Thyroid gland (tissue), 4 donors: ENCODE results near the gene KLHDC10. TPM values are rescaled to one million over a fixed set of nuclear protein-coding genes. Genes with fewer than 3 reads are reported as not detected.
"Not testable (repeated sequence)": the region's sequence is repeated elsewhere in the genome, so short reads cannot be mapped to it uniquely, and the experiment has no call there.

Experiments used
- DNase-seq, 2 donors: peaks; one replicate each; pipeline ENCODE4 v3.0.0-alpha.2; 2019
- H3K27ac ChIP-seq, 3 donors: fragments of 200-600 bp; sonication (generic); 1 replicate in 2 of 3; 2 replicates in 1 of 3; pipeline ENCODE4 v1.5.1; 2016 to 2019; ENCODE audit warnings: mild to moderate bottlenecking in 1 of 3, moderate library complexity in 1 of 3
- H3K27me3 ChIP-seq: fragments of 200-600 bp; sonication (generic); one replicate; pipeline ENCODE4 v1.5.1; 2019
- H3K36me3 ChIP-seq, 2 donors: fragments of 200-600 bp; sonication (generic); one replicate each; pipeline ENCODE4 v1.5.1; 2016 to 2019
- H3K4me1 ChIP-seq, 2 donors: fragments of 200-600 bp; sonication (generic); one replicate each; pipeline ENCODE4 v1.5.1; 2017 to 2019
- H3K4me3 ChIP-seq, 3 donors: fragments of 200-600 bp; sonication (generic); replicated peaks in 1 of 3; 1 replicate in 2 of 3; 2 replicates in 1 of 3; pipeline ENCODE4 v1.5.1; 2016; ENCODE audit warnings: mild to moderate bottlenecking in 1 of 3
- H3K9me3 ChIP-seq: fragments of 200-600 bp; sonication (generic); one replicate; pipeline ENCODE4 v1.5.1; 2017
- POLR2A ChIP-seq, 2 donors: fragments of 450-650 bp; IDR thresholded peaks; one replicate each; pipeline ENCODE4 v1.6.1; 2017; ENCODE audit warnings: antibody characterized with exemption in 2 of 2, mild to moderate bottlenecking in 2 of 2, moderate library complexity in 1 of 2
- WGBS, 2 donors: methylation state at CpG; one replicate each; pipeline ENCODE4 v1.1.5; 2017; 5-methylcytosine and 5-hydroxymethylcytosine counted together
- intact Hi-C: fragments of 100-400 bp; cut with DNase I; formaldehyde crosslinking; loops from one replicate; pipeline ENCODE4 v1.15.1; 2023
- total RNA-seq, 4 donors: library from RNA; depleted of rRNA; stranded (reverse); fragments of >200 nt; gene quantifications; one replicate each; pipeline ENCODE4 v1.2.3, GENCODE V29; 2016
- TF ChIP-seq, protein P1 (sequence below), 6 experiments: fragments of 200-600 bp in 3 of 6; fragments of 450-650 bp in 3 of 6; sonication (generic) in 3 of 6; IDR thresholded peaks; one replicate each; pipeline ENCODE4 v1.5.1; 2016 to 2019; ENCODE audit warnings: antibody characterized with exemption in 6 of 6, mild to moderate bottlenecking in 2 of 6, inconsistent platforms in 1 of 6, moderate library complexity in 1 of 6

KLHDC10 gene
- total RNA-seq, 4 donors from 2014 or later, result 27.4 to 41.6 (median 30.8) TPM

GRCh38 chr7:130114776-130115175, 44.4 kb downstream of the KLHDC10 start:
- intact Hi-C loops, result no loop called here
- H3K27ac ChIP-seq, result no peak overlapping the region
- no peaks in the 10 kb centered on the region for H3K9me3 ChIP-seq
- no peaks in the 10 kb centered on the region for H3K36me3 ChIP-seq
- 95 to 97% methylated on average over 2 of the region's 2 CpGs for WGBS, 2 donors
- no peaks in the 10 kb centered on the region for H3K27me3 ChIP-seq
- no peaks in the 10 kb centered on the region for H3K4me1 ChIP-seq
- TF ChIP-seq, protein P1, sequence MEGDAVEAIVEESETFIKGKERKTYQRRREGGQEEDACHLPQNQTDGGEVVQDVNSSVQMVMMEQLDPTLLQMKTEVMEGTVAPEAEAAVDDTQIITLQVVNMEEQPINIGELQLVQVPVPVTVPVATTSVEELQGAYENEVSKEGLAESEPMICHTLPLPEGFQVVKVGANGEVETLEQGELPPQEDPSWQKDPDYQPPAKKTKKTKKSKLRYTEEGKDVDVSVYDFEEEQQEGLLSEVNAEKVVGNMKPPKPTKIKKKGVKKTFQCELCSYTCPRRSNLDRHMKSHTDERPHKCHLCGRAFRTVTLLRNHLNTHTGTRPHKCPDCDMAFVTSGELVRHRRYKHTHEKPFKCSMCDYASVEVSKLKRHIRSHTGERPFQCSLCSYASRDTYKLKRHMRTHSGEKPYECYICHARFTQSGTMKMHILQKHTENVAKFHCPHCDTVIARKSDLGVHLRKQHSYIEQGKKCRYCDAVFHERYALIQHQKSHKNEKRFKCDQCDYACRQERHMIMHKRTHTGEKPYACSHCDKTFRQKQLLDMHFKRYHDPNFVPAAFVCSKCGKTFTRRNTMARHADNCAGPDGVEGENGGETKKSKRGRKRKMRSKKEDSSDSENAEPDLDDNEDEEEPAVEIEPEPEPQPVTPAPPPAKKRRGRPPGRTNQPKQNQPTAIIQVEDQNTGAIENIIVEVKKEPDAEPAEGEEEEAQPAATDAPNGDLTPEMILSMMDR (IDR thresholded peaks at IDR 0.05), result no peak
- no peak for TF ChIP-seq POLR2A (IDR thresholded peaks at IDR 0.05)
- H3K4me3 ChIP-seq, result no peak overlapping the region
- no peak for DNase-seq

GRCh38 chr7:130118294-130118693, 48.0 kb downstream of the KLHDC10 start:
- intact Hi-C loops, result no loop called here
- WGBS, 2 donors, result 82% methylated on average over 5 of the region's 5 CpGs
- DNase-seq, result no peak
- Histone ChIP-seq H3K27me3 (no peaks in the 10 kb centered on the region), H3K27ac (no peak overlapping the region), H3K4me1 (no peaks in the 10 kb centered on the region), H3K4me3 (no peak overlapping the region), H3K36me3 (peaks cover 0 to 6% of the 10 kb centered on the region in 2 donors), H3K9me3 (no peaks in the 10 kb centered on the region)
- TF ChIP-seq, protein P1 (IDR thresholded peaks at IDR 0.05), result no peak
- TF ChIP-seq POLR2A (IDR thresholded peaks at IDR 0.05), result no peak

- Histone ChIP-seq H3K4me1 (no peaks in the 10 kb centered on the region), H3K36me3 (peaks cover 0 to 6% of the 10 kb centered on the region in 2 donors), H3K27me3 (no peaks in the 10 kb centered on the region), H3K27ac (no peak overlapping the region), H3K4me3 (no peak overlapping the region), H3K9me3 (no peaks in the 10 kb centered on the region)
- no peak for TF ChIP-seq POLR2A (IDR thresholded peaks at IDR 0.05)
- TF ChIP-seq, protein P1 (IDR thresholded peaks at IDR 0.05), result no peak
- WGBS, 2 donors, result 97 to 100% methylated on average over 4 of the region's 4 CpGs
- DNase-seq, result no peak
- intact Hi-C loops, result no loop called here
Measured at GRCh38 chr7:130118801-130119200, 48.5 kb downstream of the KLHDC10 start.

GRCh38 chr7:130123501-130123900, 53.2 kb downstream of the KLHDC10 start:
- no peak overlapping the region for H3K4me3 ChIP-seq
- intact Hi-C loops, result no loop called here
- no peak for DNase-seq
- TF ChIP-seq, protein P1 (IDR thresholded peaks at IDR 0.05), result no peak
- TF ChIP-seq POLR2A (IDR thresholded peaks at IDR 0.05), result no peak
- H3K27ac ChIP-seq, result no peak overlapping the region
- H3K4me1 ChIP-seq, result peaks cover 4% of the 10 kb centered on the region in 2 donors
- H3K9me3 ChIP-seq, result no peaks in the 10 kb centered on the region
- peaks cover 15 to 18% of the 10 kb centered on the region in 2 donors for H3K36me3 ChIP-seq
- no peaks in the 10 kb centered on the region for H3K27me3 ChIP-seq

DNA sequence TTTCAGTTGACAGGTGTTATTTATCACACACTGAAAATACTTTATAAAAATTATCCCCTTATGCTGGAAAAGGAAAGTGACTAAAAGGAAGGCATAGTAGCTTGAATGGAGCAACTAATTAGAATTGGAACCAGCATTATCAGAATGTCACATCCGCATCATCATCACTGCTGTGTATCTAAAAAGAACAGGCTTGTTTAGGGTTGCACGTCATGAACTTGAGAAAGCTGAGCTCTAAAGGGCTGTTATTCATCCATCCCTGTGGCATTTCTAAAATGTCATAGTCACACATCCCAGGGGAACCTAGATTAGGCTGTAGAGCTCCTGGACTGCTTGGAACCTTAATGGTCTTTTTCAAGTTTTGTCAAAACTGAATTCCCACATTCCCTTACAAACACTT, 54.4 kb downstream of the KLHDC10 start:
- Histone ChIP-seq H3K9me3 (no peaks in the 10 kb centered on the region), H3K4me3 (no peak overlapping the region), H3K4me1 (peaks cover 4% of the 10 kb centered on the region in 2 donors), H3K27me3 (no peaks in the 10 kb centered on the region), H3K36me3 (peaks cover 18 to 21% of the 10 kb centered on the region in 2 donors), H3K27ac (no peak overlapping the region)
- TF ChIP-seq, protein P1 (IDR thresholded peaks at IDR 0.05), result no peak
- no peak for TF ChIP-seq POLR2A (IDR thresholded peaks at IDR 0.05)
- intact Hi-C loops, result no loop called here
- no peak for DNase-seq
- 91 to 93% methylated on average over 2 of the region's 2 CpGs for WGBS, 2 donors

DNA sequence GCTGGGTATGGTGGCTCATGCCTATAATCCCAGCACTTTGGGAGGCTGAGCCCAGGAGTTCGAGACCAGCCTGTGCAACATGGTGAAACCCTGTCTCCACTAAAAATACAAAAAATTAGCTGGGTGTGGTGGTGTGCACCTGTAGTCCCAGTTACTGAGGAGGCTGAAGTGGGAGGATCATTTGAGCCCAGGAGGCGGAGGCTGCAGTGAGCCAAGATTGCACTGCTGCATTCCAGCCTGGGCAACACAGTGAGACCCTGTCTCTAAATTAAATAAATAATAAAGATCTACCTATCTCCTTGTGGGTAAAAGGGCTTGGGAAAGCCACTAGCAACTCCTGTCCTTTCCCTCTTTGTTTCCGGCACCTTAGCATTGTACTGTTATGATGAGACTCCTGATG, 56.5 kb downstream of the KLHDC10 start:
- 97 to 99% methylated on average over 3 of the region's 3 CpGs for WGBS, 2 donors
- H3K36me3 ChIP-seq, result peaks cover 18 to 30% of the 10 kb centered on the region in 2 donors

More for the DNA sequence above, 56.5 kb downstream of the KLHDC10 start:
- intact Hi-C loops, DNase-seq, H3K27me3 ChIP-seq, H3K4me3 ChIP-seq, H3K27ac ChIP-seq, H3K9me3 ChIP-seq, H3K4me1 ChIP-seq: not testable (repeated sequence)
